Measurements from ENCODE around the gene POLQ. TPM values are rescaled to one million over a fixed set of nuclear protein-coding genes. Genes with fewer than 3 reads are reported as not detected.

Gene POLQ
- total and polyA plus RNA-seq, 2 donors (not counting 3 experiments of a cell fraction or from before 2014, with no cell fraction given): 1.8 to 10.8 TPM

DNA sequence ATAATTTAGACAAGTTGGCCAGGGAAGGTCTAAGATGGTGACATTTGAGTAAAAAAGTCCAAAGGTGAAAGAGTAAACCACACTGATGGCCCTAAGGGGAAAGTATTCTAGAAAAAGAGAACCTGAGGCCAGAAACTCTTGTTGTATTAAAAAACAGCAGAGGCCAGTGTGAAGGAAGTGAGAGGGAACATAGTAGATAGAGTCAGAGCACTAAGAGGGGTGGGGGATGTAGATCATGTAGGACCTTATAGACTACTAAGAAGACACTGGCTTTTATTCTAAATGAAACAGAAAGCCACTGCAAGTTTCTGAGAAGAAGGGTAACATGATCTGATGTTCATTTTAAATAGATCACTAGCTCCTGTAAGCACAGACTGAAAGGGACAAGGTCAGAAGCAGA lies 14.5 kb downstream of the POLQ start:
- Histone ChIP-seq H3K36me3 (ENCODE audit: control insufficient read depth in 2 of 2, extremely low read depth in 1 of 2, insufficient read depth in 2 of 2, low read length in 2 of 2) (peaks cover 0 to 8% of the 10 kb centered on the region in 2 experiments), H3K79me2 (ENCODE audit: control insufficient read depth, insufficient read depth, low read length) (no peaks in the 10 kb centered on the region), H3K4me2 (ENCODE audit: insufficient read depth, low read length) (no peak overlapping the region), H3K9me3 (replicated peaks; ENCODE audit: control insufficient read depth, insufficient read depth, low read length) (no peaks in the 10 kb centered on the region), H3K9me1 (replicated peaks; ENCODE audit: control insufficient read depth, extremely low read depth, insufficient read depth, low read length) (no peaks in the 10 kb centered on the region), H3K4me1 (ENCODE audit: control insufficient read depth, extremely low read depth, insufficient read depth, low read length) (no peaks in the 10 kb centered on the region), H3K4me3 (replicated peaks in 1 of 3; ENCODE audit: insufficient read depth in 1 of 3, low read depth in 1 of 3, low read length in 3 of 3) (no peak overlapping the region), H4K20me1 (replicated peaks; ENCODE audit: control insufficient read depth, extremely low read depth, insufficient read depth, low read length) (no peaks in the 10 kb centered on the region), H3K27me3 (ENCODE audit: control insufficient read depth in 2 of 2, insufficient read depth in 2 of 2, low read length in 2 of 2) (no peaks in the 10 kb centered on the region), H2AFZ (ENCODE audit: low read depth, low read length) (no peak overlapping the region), H3K9ac (replicated peaks; ENCODE audit: extremely low read depth, insufficient read depth, low read length) (no peak overlapping the region), H3K27ac (ENCODE audit: insufficient read depth, low read depth, low read length) (no peak overlapping the region)
- dilution Hi-C loops (cut with MboI; ENCODE audit: extremely low pct_ligation_motif_present, low sequenced_read_pairs): no loop called here
- intact Hi-C loops (cut with micrococcal nuclease): no loop called here
- POLR2A ChIA-PET: no interaction called here
- CTCF ChIA-PET: no interaction called here
- TF ChIP-seq MAX (IDR thresholded peaks at IDR 0.05; ENCODE audit: insufficient read depth, insufficient read length): no peak
- TF ChIP-seq GATA2 (IDR thresholded peaks at IDR 0.05; ENCODE audit: insufficient read depth, insufficient read length, low read depth, low read length): no peak
- no peak for TF ChIP-seq POLR2AphosphoS5 (IDR thresholded peaks at IDR 0.05; ENCODE audit: insufficient read depth, low read depth, low read length)
- TF ChIP-seq POLR2A (IDR thresholded peaks at IDR 0.05; ENCODE audit: low read depth, low read length): no peak
- TF ChIP-seq MYC (IDR thresholded peaks at IDR 0.05; ENCODE audit: low read depth, low read length): no peak
- TF ChIP-seq CTCF (IDR thresholded peaks at IDR 0.05; ENCODE audit: extremely low read depth in 1 of 2, insufficient read depth in 1 of 2, low read depth in 1 of 2, low read length in 2 of 2): no peak
- no peak for TF ChIP-seq JUN (IDR thresholded peaks at IDR 0.05; ENCODE audit: borderline replicate concordance, insufficient read depth, insufficient read length, low read depth)
- no peak for TF ChIP-seq FOS (IDR thresholded peaks at IDR 0.05; ENCODE audit: borderline replicate concordance, insufficient read depth, low read length)
- TF ChIP-seq EZH2 (IDR thresholded peaks at IDR 0.05; ENCODE audit: borderline replicate concordance, low read depth, low read length, severe bottlenecking): no peak
- DNase-seq (ENCODE audit: low read depth, low spot score) (no peak), FAIRE-seq (no peak)
- BruUV-seq (replicated peaks): no TSS peak

All from endothelial cell of umbilical vein (primary cell).